Measurements from ENCODE around the gene ADSS1.

DNA sequence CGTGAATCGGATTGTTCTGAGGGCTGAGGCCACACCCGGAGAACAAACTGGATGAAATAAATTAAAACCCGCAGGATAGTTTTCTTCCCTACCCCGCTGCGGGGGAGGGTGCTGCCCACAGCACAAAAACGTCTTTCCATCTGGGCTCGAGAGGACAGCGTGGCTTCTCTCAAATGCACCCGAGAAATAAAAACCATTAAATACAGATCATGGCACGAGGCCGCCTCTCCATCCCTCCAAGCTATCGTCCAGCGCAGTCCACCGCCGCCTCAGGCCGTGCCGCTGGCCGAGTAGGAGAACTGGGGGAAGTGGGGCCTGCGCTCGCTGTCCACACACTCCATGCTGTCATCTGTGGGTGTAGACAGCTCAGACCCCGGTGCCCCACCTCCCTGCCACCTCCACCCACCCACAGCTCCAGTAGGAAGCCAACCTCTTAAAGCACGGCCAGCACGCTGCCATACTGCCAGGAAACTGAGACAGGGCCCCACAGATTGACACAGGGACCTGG lies 46.1 kb downstream of the ADSS1 start:
- TF ChIP-seq, protein P1, sequence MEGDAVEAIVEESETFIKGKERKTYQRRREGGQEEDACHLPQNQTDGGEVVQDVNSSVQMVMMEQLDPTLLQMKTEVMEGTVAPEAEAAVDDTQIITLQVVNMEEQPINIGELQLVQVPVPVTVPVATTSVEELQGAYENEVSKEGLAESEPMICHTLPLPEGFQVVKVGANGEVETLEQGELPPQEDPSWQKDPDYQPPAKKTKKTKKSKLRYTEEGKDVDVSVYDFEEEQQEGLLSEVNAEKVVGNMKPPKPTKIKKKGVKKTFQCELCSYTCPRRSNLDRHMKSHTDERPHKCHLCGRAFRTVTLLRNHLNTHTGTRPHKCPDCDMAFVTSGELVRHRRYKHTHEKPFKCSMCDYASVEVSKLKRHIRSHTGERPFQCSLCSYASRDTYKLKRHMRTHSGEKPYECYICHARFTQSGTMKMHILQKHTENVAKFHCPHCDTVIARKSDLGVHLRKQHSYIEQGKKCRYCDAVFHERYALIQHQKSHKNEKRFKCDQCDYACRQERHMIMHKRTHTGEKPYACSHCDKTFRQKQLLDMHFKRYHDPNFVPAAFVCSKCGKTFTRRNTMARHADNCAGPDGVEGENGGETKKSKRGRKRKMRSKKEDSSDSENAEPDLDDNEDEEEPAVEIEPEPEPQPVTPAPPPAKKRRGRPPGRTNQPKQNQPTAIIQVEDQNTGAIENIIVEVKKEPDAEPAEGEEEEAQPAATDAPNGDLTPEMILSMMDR (IDR thresholded peaks at IDR 0.05), result no peak
- TF ChIP-seq POLR2AphosphoS5 (IDR thresholded peaks at IDR 0.05), result no peak
